K562 (cell line): ENCODE results near the gene ASPHD2. TPM values are rescaled to one million over a fixed set of nuclear protein-coding genes. Genes with fewer than 3 reads are reported as not detected.

Experiments used
- ATAC-seq: fragments of 200-7000 bp; cut with Tn5 transposase; 3 replicates; pipeline ENCODE4 v1.9.1; 2020; ENCODE audit warnings: moderate library complexity
- BruUV-seq: library from RNA; stranded (reverse); fragments of 400-500 nt; replicated peaks from 2 replicates; lab custom pipeline; 2021; lab: Mats Ljungman, UMichigan
- CTCF ChIA-PET: fragments of 300-600 bp; formaldehyde crosslinking; extraction: SDS; loops from one replicate; lab custom pipeline; 2021; ENCODE audit warnings: low intra/inter-chr PET ratio; lab: Yijun Ruan, JAX
- POLR2A ChIA-PET: fragments of 300-600, 350-650 bp; sonication (Branson Sonifier 250); formaldehyde crosslinking; extraction: SDS; loops from one replicate; lab custom pipeline; 2021; ENCODE audit warnings: antibody characterized with exemption, inconsistent platforms; lab: Yijun Ruan, JAX
- DNase-seq, 4 experiments: peaks; one replicate each; pipeline versions ENCODE4 v3.0.0 to v3.0.0-alpha.2; 2011 to 2018; ENCODE audit warnings: low spot score in 3 of 4, mixed read lengths in 3 of 4; ENCODE audit errors: extremely low read depth in 1 of 4
- FAIRE-seq: peaks from 2 replicates; lab custom pipeline; 2011; peaks lifted over from hg19 to GRCh38; lab: Jason Lieb, UNC
- H2AFZ ChIP-seq: 2 replicates; pipeline ENCODE4 v1.6.0; 2011; ENCODE audit warnings: low read depth, low read length, control low read depth, inconsistent platforms
- H3K27ac ChIP-seq: fragments of 200-600 bp; 3 replicates; pipeline ENCODE4 v1.8.0; 2011; ENCODE audit warnings: low read depth, mild to moderate bottlenecking, control low read depth, inconsistent platforms, low read length, moderate library complexity, mixed read lengths; ENCODE audit errors: extremely low read depth
- H3K27me3 ChIP-seq, 2 experiments: fragments of 300-600 bp in 1 of 2; 2 replicates in 1 of 2; 3 replicates in 1 of 2; pipeline versions ENCODE4 v1.6.0 to v1.8.0; 2011; ENCODE audit warnings: inconsistent platforms in 2 of 2, low read length in 2 of 2, mild to moderate bottlenecking in 1 of 2, mixed read lengths in 1 of 2, moderate library complexity in 1 of 2; ENCODE audit not compliant: control insufficient read depth in 2 of 2, insufficient read depth in 2 of 2
- H3K36me3 ChIP-seq: fragments of 300-600 bp; 3 replicates; pipeline ENCODE4 v1.8.0; 2011; ENCODE audit warnings: mild to moderate bottlenecking, low read length, inconsistent platforms; ENCODE audit not compliant: control insufficient read depth, insufficient read depth
- H3K4me1 ChIP-seq, 2 experiments: fragments of 200-600 bp in 1 of 2; replicated peaks in 1 of 2; 2 replicates in 1 of 2; 3 replicates in 1 of 2; pipeline versions ENCODE4 v1.5.1 to v1.8.0; 2011; ENCODE audit warnings: inconsistent platforms in 2 of 2, low read length in 2 of 2, mild to moderate bottlenecking in 1 of 2, mixed read lengths in 1 of 2, moderate library complexity in 1 of 2; ENCODE audit not compliant: control insufficient read depth in 2 of 2, insufficient read depth in 2 of 2
- H3K4me2 ChIP-seq: 2 replicates; pipeline ENCODE4 v1.6.1; 2011; ENCODE audit warnings: low read length, control low read depth, inconsistent platforms, mixed read lengths; ENCODE audit not compliant: insufficient read depth
- H3K4me3 ChIP-seq: fragments of 200-600 bp; sonication (generic), shearing (Covaris generic); 2 replicates; pipeline ENCODE4 v1.5.1; 2016; ENCODE audit warnings: control low read depth, inconsistent platforms
- H3K79me2 ChIP-seq: fragments of 200-600 bp; 3 replicates; pipeline ENCODE4 v1.8.0; 2011; ENCODE audit warnings: low read length, inconsistent platforms; ENCODE audit not compliant: control insufficient read depth, insufficient read depth
- H3K9ac ChIP-seq, 2 experiments: 2 replicates each; pipeline versions ENCODE4 v1.6.0 to v1.6.1; 2011; ENCODE audit warnings: low read depth in 2 of 2, low read length in 2 of 2, control low read depth in 1 of 2, inconsistent platforms in 1 of 2, mild to moderate bottlenecking in 1 of 2, mixed read lengths in 1 of 2; ENCODE audit not compliant: insufficient read depth in 1 of 2
- H3K9me1 ChIP-seq: one replicate; pipeline ENCODE4 v1.6.0; 2011; ENCODE audit warnings: inconsistent platforms, mild to moderate bottlenecking, low read length, moderate library complexity; ENCODE audit not compliant: control insufficient read depth, insufficient read depth
- H3K9me3 ChIP-seq: replicated peaks from 2 replicates; pipeline ENCODE4 v1.5.1; 2011; ENCODE audit warnings: low read depth, low read length, inconsistent platforms; ENCODE audit not compliant: control insufficient read depth, insufficient read depth
- H4K20me1 ChIP-seq: replicated peaks from 2 replicates; pipeline ENCODE4 v1.6.1; 2011; ENCODE audit warnings: low read length, inconsistent platforms, mixed read lengths; ENCODE audit not compliant: control insufficient read depth, insufficient read depth
- BCOR ChIP-seq: fragments of 450-650 bp; IDR thresholded peaks from 2 replicates; pipeline ENCODE4 v1.6.1; 2016
- CEBPG ChIP-seq, 3 experiments: fragments of 200-800 bp in 1 of 3; sonication (Bioruptor generic) in 1 of 3; sonication (generic) in 1 of 3; formaldehyde crosslinking in 1 of 3; IDR thresholded peaks in 2 of 3; conservative IDR thresholded peaks in 1 of 3; 2 replicates each; pipeline versions ENCODE4 v1.6.1 to v1.8.0; 2016 to 2022; ENCODE audit warnings: missing compliant biosample characterization in 2 of 3, missing genetic modification characterization in 2 of 3, mild to moderate bottlenecking in 1 of 3, missing genetic modification reagents in 1 of 3
- DACH1 ChIP-seq: fragments of 450-650 bp; IDR thresholded peaks from 2 replicates; pipeline ENCODE4 v1.6.1; 2018; ENCODE audit not compliant: partially characterized antibody
- HMGXB4 ChIP-seq: sonication (generic); formaldehyde crosslinking; IDR thresholded peaks from 2 replicates; pipeline ENCODE4 v1.8.1; 2023; ENCODE audit warnings: mild to moderate bottlenecking, missing genetic modification reagents
- MAZ ChIP-seq, 2 experiments: fragments of 450-650 bp in 1 of 2; sonication (generic) in 1 of 2; formaldehyde crosslinking; IDR thresholded peaks in 1 of 2; conservative IDR thresholded peaks in 1 of 2; 2 replicates each; pipeline versions ENCODE4 v1.4.0 to v1.5.0; 2020; ENCODE audit warnings: mild to moderate bottlenecking in 1 of 2, missing genetic modification reagents in 1 of 2
- NFE2 ChIP-seq: IDR thresholded peaks from 2 replicates; pipeline ENCODE4 v1.6.1; 2014; ENCODE audit warnings: antibody characterized with exemption, low read depth
- RBM25 ChIP-seq: fragments of 200-400 bp; formaldehyde crosslinking; IDR thresholded peaks from 2 replicates; pipeline ENCODE4 v1.6.1; 2018; ENCODE audit warnings: low read length, low read depth, moderate library complexity; ENCODE audit not compliant: severe bottlenecking
- SIRT6 ChIP-seq: IDR thresholded peaks from one replicate; pipeline ENCODE4 v1.6.1; 2012; ENCODE audit warnings: low read depth, mild to moderate bottlenecking, control low read depth, inconsistent platforms, low read length, moderate library complexity
- SUPT5H ChIP-seq: fragments of 450-650 bp; IDR thresholded peaks from 2 replicates; pipeline ENCODE4 v1.6.1; 2016
- ZNF175 ChIP-seq: fragments of 200-800 bp; sonication (Bioruptor generic); IDR thresholded peaks from 2 replicates; pipeline ENCODE4 v1.6.1; 2016; ENCODE audit warnings: low read depth, mild to moderate bottlenecking, missing genetic modification characterization, missing compliant biosample characterization
- WGBS: fragments of 100-300 bp; shearing (Covaris generic); methylation state at CpG from one replicate; pipeline ENCODE4 v1.1.6; 2016; ENCODE audit warnings: low coverage, mixed read lengths; ENCODE audit not compliant: insufficient coverage; ENCODE audit errors: missing lambda C conversion rate; 5-methylcytosine and 5-hydroxymethylcytosine counted together
- in situ Hi-C: fragments of 300-500 bp; cut with MboI; formaldehyde crosslinking; loops from 4 replicates; pipeline ENCODE4 v1.15.0; 2018; ENCODE audit warnings: inconsistent platforms, mixed read lengths
- intact Hi-C: fragments of 100-400 bp; cut with micrococcal nuclease; formaldehyde crosslinking; loops from 2 replicates; pipeline ENCODE4 v1.14.2; 2022
- polyA plus RNA-seq, 8 experiments: library from polyadenylated mRNA; depleted of rRNA in 4 of 8; stranded (reverse) in 5 of 8; unstranded in 3 of 8; fragments of >200 nt; fragmentation: Nextera tagmentation in 2 of 8; fragmentation: Illumina TruSeq in 1 of 8; extraction: Ambion mirVana in 2 of 8; extraction: Trizol in 1 of 8; gene quantifications; 2 replicates each; pipeline versions ENCODE4 v1.2.1 to v1.2.3, GENCODE V29; 2011 to 2014; ENCODE audit warnings: inconsistent platforms in 1 of 8, missing spikeins in 1 of 8
- total RNA-seq, 7 experiments: library from RNA; depleted of rRNA in 6 of 7; stranded (reverse); fragments of >200 nt in 6 of 7; fragmentation: Illumina TruSeq in 2 of 7; extraction: Trizol in 2 of 7; gene quantifications; 2 replicates each; pipeline versions ENCODE4 v1.2.1 to v1.2.3, GENCODE V29; 2011 to 2021; ENCODE audit warnings: low replicate concordance in 1 of 7
- TF ChIP-seq, protein P1 (sequence below), 2 experiments: fragments of 450-650 bp in 1 of 2; sonication (generic) in 1 of 2; formaldehyde crosslinking in 1 of 2; IDR thresholded peaks in 1 of 2; conservative IDR thresholded peaks in 1 of 2; 2 replicates each; pipeline versions ENCODE4 v1.6.1 to v1.8.1; 2016 to 2023; ENCODE audit warnings: mild to moderate bottlenecking in 2 of 2, moderate library complexity in 2 of 2, inconsistent platforms in 1 of 2, missing genetic modification reagents in 1 of 2
- TF ChIP-seq, protein P2 (sequence below): fragments of 450-650 bp; IDR thresholded peaks from 2 replicates; pipeline ENCODE4 v1.6.1; 2016; ENCODE audit warnings: low read depth, mild to moderate bottlenecking, moderate library complexity

ASPHD2 gene
- total and polyA plus RNA-seq, 9 of the 15 experiments (the other 6 are each of a cell fraction or from before 2014, with no cell fraction given), result 0.18 to 0.64 (median 0.36) TPM

GRCh38 chr22:26485806-26486390 is 56.8 kb downstream of the ASPHD2 start:
- Histone ChIP-seq H3K4me1 (peaks cover 6 to 32% of the 10 kb centered on the region in 2 experiments; a peak in 3 of 5 replicates), H3K27ac (peak overlapping the region; percentile 86; the same call in 2 of the 3 replicates)

DNA sequence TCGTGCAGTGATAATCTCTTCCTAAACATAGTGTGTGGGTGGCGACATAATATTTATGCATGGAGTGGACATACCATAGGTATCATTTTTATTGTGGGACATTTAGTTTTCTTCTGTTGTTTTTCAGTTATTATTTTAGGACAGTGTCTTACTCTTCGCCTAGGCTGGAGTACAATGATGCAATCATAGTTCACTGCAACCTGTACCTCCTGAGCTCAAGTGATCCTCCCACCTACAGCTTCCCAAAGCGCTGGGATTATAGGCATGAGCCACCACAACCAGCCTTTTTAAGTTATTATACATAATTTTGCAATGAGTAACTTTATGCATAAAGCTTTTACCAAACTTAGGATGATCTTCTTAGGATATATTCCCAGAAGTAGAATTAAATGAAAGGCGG is 57.3 kb downstream of the ASPHD2 start:
- no peak for ATAC-seq
- in situ Hi-C loops, result no loop called here
- Histone ChIP-seq H3K9me1 (no peaks in the 10 kb centered on the region), H3K36me3 (peaks cover 62% of the 10 kb centered on the region), H3K4me3 (no peak overlapping the region), H3K79me2 (peaks cover 61% of the 10 kb centered on the region), H4K20me1 (no peaks in the 10 kb centered on the region), H3K4me2 (no peak overlapping the region), H3K27me3 (no peaks in the 10 kb centered on the region), H2AFZ (no peak overlapping the region), H3K4me1 (peaks cover 6 to 27% of the 10 kb centered on the region in 2 experiments; a peak in 3 of 5 replicates), H3K9me3 (no peaks in the 10 kb centered on the region), H3K27ac (no peak overlapping the region), H3K9ac (no peak overlapping the region)
- CTCF ChIA-PET, result no interaction called here
- DNase-seq, result no peak
- no peak for FAIRE-seq
- BruUV-seq, result no TSS peak
- 56% methylated on average over 5 of the region's 5 CpGs for whole genome bisulfite sequencing
- intact Hi-C loops, result loop anchor here (10.0 kb wide), 1 partner anchor 98 kb away; no protein-coding TSS in a partner anchor
- POLR2A ChIA-PET, result no interaction called here
- TF ChIP-seq HMGXB4 (no peak), SIRT6 (no peak), MAZ (CRISPR knock-in tag; conservative IDR thresholded peaks at IDR 0.05 in 1 of 2, IDR thresholded peaks at IDR 0.05 in 1 of 2) (no peak), ZNF175 (CRISPR knock-in tag) (no peak), CEBPG (CRISPR knock-in tag; IDR thresholded peaks at IDR 0.05) (peak; percentile 49; the same call in 1 of the 2 replicates), CEBPG (tag; conservative IDR thresholded peaks at IDR 0.05 in 1 of 2, IDR thresholded peaks at IDR 0.05 in 1 of 2) (peak; percentile 39 to 67; a peak in 3 of 4 replicates)
- TF ChIP-seq, protein P1, sequence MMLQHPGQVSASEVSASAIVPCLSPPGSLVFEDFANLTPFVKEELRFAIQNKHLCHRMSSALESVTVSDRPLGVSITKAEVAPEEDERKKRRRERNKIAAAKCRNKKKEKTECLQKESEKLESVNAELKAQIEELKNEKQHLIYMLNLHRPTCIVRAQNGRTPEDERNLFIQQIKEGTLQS (IDR thresholded peaks at IDR 0.05), result peak; percentile 84
- TF ChIP-seq, protein P1 (CRISPR knock-in tag; conservative IDR thresholded peaks at IDR 0.05), result no peak

More at GRCh38 chr22:26485806-26486390, 56.8 kb downstream of the ASPHD2 start:
- in situ Hi-C loops, result no loop called here
- H3K79me2 ChIP-seq, result peaks cover 63% of the 10 kb centered on the region
- intact Hi-C loops, result loop anchor here (10.0 kb wide), 1 partner anchor 99 kb away; no protein-coding TSS in a partner anchor
- TF ChIP-seq RBM25 (peak; percentile 83), NFE2 (peak; percentile 31; the same call in 1 of the 2 replicates), BCOR (peak; percentile 73; the same call in 1 of the 2 replicates), DACH1 (no peak), SUPT5H (no peak)
- TF ChIP-seq, protein P2, sequence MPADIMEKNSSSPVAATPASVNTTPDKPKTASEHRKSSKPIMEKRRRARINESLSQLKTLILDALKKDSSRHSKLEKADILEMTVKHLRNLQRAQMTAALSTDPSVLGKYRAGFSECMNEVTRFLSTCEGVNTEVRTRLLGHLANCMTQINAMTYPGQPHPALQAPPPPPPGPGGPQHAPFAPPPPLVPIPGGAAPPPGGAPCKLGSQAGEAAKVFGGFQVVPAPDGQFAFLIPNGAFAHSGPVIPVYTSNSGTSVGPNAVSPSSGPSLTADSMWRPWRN, result no peak
- no peaks in the 10 kb centered on the region for H3K9me1 ChIP-seq
- no peaks in the 10 kb centered on the region for H3K27me3 ChIP-seq
- no peaks in the 10 kb centered on the region for H3K9me3 ChIP-seq
- no peak for FAIRE-seq
- CTCF ChIA-PET, result no interaction called here
- H3K36me3 ChIP-seq, result peaks cover 61% of the 10 kb centered on the region
- peak overlapping the region; percentile 28 to 71; a peak in 2 of 4 replicates for H3K9ac ChIP-seq
- H2AFZ ChIP-seq, result no peak overlapping the region
- WGBS, result 77% methylated on average over 3 of the region's 3 CpGs
- no TSS peak for BruUV-seq
- ATAC-seq, result peak; percentile 5; the same call in 2 of the 3 replicates
- POLR2A ChIA-PET, result no interaction called here
- H3K4me3 ChIP-seq, result peak overlapping the region; percentile 89; the same call in 1 of the 2 replicates
- peak overlapping the region; percentile 97 for H3K4me2 ChIP-seq
- no peak for DNase-seq
- no peaks in the 10 kb centered on the region for H4K20me1 ChIP-seq
